NCI-H446 (cell line): ENCODE measurements around the gene EEF1AKMT3.

Source experiments
- DNase-seq, 2 experiments: peaks; one replicate each; lab custom pipeline; 2025; lab: John Stamatoyannopoulos, UW

EEF1AKMT3 gene

DNA sequence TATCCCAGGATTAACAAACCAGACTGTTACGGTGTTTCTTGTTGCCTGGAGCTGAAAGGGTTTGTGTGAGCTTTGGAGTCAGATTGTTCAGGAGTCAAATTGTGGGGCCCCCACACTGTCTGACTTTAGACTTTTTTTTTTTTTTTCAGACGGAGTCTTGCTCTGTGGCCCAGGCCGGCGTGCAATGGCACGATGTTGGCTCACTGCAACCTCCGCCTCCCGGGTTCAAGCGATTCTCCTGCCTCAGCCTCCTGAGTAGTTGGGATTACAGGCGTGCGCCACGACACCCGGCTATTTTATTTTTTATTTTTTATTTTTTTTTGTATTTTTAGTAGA lies 11.0 kb downstream of the EEF1AKMT3 start:
- DNase-seq, result no peak

DNA sequence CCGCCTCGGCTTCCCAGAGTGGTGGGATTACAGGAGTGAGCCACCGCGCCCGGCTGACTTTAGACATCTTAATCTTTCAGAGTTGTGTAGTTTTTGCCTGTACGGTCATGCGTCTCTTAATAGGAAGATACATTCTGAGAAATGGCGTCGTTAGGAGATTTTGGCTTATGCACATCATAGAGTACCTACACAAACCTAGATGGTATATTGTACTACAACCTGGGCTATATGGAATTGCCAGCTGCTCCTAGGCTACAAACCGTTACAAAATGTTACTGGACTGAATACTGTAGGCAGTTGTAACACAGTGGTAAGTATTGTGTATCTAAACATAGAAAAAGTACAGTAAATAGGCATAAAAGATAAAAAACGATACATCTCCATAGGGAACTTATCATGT lies 11.4 kb downstream of the EEF1AKMT3 start:
- no peak for DNase-seq

DNA sequence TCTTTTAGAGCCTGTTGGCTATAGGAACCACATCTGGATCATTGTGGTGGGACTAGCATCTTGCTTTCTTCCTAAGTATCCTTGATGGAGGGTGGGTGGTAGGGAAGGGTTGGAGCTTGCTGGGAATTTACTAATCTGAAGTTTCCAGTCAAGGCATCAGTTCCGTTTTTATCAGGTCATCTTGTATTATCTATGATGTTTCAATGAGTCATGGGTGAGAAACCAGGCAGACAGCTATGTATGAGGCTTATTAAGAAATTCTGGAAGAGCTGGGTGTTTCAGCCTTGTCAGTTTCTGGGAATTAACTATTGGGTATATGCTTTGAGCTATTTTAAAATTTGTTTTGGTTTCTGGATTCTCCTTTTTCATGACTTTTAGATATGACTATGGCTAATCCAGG lies 21.5 kb downstream of the EEF1AKMT3 start:
- DNase-seq, result no peak

DNA sequence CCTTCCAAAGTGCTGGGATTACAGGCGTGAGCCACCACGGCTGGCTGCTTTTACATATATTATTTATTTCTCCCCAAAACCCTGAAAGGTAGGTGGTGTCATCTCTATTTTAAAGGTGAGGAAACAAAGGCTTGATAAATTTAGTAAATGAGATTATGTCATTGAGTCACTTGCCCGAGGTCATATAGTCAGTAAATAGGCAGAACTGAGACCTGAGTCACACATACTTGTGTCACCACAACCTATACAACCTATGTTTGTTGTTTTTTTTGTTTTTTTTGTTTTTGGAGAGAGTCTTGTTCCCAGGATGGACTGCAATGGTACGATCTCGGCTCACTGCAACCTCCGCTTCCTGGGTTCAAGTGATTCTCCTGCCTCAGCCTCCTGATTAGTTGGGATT lies 22.9 kb downstream of the EEF1AKMT3 start:
- DNase-seq, result no peak

DNA sequence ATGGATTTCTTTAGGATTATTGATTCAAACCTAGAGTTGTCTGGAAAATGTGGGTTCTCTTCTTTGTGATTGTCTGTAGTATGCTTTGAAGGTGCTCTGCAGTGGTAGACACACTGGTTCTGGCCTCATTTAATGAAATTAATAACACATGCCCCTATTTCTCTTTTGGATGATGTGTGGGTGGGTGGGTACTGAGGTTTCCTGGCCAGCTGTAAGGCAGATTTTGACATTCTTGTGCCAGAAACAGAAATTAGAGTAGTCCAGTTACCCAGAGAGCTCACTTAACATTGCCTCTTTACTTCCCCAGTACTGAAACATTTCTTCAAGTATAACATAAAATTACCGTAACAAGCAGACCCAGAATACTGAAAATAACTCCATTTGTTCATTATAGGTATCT lies 24.6 kb downstream of the EEF1AKMT3 start:
- DNase-seq, result no peak

DNA sequence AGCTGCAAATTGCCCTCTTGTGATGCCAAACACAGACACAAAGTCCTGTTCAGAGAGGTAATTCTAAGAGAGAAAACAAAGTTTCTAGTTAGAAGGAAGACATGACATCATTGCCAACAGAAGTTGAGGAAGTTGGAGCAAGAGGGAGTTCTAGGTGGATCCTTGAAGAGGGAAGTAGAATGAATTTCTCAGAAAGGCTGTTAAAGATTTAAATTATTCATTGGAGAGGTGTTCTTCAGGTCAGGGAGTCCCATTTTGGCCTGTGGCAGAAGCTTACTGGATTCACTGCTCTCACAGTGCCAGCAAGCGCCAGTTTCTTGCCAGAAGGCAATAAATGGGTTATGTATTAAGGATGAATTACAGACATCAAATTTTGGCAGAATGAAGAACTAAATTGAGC lies 25.5 kb downstream of the EEF1AKMT3 start:
- DNase-seq, result no peak

DNA sequence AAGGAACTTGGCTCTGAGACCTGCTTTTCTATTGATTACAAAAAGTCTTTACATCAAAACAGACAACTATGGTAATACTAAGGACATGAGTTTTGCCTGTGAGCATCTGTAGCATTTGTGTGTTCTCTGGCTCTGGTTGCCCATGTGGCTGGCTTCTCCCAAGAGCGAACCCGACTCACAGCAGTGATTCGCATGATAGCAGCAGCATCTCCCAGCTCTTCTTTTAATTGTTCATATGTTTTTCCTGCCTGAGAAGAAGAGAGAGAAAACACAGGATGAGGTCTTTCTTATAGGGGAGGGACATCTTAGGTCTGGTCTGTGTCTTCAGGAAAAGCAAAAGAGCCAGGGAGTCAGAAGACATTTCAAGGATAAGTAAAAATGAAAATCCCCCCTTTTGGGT lies 28.6 kb downstream of the EEF1AKMT3 start:
- DNase-seq, result no peak

DNA sequence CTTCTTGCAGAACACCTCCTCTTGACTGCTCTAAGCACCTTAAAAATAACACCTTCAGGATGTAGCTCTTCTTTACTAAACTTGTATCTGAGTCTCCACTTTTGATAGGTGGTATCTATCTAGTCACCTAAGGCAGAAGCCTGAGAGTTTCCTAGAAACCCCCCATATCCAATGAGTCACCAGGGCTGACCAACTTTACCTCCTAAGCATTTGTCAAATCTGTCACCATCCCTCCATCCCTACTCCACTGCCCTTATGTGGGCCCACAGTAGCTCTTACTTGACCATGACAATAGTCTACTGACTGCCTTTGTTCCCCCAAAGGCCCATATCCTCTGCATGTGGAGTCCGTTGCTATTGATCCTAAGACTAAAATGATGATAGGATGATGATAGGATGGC lies 30.2 kb downstream of the EEF1AKMT3 start:
- no peak for DNase-seq

DNA sequence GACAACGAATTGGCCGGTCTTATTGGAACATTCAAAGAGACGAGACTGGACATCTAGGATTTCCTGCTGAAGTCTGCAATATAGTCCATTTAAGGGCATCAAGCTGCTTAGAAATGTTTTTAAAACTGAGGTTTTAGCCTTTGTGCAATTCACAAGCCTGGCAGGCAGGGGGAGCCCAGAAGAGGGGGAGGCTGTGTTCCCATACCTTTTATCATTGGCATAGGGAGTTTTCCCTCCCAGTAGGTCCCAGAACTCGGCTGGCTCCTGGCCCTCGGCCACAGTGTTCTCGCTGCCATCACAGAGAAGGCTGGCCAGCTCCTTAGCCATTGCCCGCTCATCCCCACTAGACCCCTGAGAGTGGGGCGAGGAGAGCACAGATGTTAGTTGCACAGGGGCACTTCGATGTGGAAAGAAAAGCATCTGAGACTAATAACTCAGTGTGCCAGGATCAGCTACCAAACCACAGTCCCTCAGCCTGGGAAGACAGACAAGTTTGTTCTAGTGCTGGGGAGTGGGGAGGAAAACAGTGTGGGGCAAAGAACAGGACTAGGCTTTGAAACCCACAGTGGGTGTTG lies 31.0 kb downstream of the EEF1AKMT3 start:
- peak; percentile 63 to 77 for DNase-seq

DNA sequence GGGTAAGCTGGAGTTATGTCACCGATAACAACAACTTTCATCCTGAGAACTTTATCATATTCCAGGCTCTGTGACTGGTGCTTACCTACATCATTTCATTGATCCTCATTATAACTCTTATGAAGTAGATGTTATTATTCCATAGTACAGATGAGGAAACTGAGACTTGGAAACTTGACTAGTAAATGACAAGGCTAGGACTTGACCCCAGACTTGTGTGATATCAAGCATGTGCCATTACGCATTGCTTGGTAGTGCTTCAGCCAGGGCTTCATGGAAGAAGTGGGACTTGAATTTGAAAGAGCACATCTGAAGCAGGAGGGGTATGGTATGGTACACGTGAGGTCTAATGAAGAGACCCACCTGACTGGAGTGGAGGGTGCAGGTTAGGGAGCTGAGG lies 34.3 kb downstream of the EEF1AKMT3 start:
- DNase-seq, result no peak

DNA sequence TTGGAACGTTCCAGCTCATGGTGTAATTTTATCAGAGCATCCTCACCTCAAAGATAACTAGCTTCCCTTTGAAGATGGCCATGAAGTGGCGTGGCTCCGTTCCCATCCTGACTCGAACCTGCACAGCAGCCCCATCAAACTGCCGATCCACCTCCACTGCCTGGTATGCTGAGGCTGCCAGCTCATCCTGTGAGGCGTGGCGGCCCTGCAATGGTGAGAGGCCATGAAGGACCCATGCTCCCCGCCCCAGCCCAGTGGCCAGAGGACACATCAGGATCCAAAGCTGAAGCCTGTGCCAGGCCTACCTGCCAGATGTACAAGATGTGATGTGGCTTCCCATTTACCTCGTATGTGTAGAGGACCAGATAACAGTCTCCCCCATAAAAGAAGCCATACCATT lies 34.9 kb downstream of the EEF1AKMT3 start:
- DNase-seq, result no peak

DNA sequence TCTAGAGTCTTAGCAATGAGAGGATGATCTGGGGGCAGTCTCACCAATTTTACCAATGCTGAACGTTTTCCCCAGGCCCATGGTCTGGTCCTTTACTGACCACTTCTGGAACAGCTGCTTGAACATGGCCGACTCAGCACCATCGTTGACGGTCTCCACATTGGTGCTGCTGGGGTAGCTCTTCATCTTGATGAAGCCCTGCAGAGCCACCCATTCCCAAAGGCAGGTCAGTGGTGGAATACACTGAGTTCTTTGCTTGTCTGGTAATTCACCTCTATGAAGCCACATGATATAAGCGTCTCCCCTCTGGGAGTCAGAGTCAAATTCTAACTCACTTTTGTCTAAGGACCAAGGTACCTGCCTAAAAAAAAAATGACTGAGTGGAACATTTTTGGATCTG lies 35.9 kb downstream of the EEF1AKMT3 start:
- no peak for DNase-seq

DNA sequence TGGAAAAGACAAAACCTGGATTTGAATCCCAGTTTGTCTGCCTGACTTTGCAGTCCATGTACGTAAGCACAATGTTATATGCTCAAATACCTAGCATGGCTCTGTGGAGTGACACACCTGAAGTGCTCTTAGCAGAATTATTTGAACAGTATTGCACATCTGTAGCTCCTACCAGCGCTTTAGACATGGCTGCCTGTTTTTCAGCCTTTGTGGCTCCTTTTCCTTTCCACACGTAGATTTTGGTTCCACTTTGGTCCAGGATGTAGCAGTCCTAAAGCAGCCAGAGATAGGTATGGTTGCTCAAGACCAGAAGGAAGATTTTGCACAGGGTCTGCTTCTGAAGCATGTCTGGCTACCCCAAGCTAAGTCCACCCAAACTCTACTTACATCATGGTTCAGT lies 37.0 kb downstream of the EEF1AKMT3 start:
- DNase-seq, result no peak

DNA sequence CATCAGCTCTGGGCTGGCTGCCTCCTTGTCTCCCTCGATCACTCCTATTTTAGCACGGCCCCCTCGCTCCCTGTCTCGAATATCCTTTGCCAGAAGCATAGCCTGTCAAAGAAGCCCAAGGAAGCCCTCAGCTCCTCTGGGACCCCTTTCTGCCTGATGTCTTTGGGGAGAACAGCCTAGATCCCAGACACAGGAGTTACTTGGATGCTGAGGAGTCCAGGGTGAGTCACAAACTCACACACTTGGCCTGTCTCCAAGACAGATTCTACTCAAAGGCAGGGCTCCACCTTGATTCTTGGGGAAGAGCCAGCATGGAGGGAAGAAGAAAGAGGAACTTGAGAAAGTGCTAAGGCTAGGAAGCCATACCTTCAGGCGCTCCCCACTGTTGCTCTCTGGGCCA lies 38.0 kb downstream of the EEF1AKMT3 start:
- no peak for DNase-seq

DNA sequence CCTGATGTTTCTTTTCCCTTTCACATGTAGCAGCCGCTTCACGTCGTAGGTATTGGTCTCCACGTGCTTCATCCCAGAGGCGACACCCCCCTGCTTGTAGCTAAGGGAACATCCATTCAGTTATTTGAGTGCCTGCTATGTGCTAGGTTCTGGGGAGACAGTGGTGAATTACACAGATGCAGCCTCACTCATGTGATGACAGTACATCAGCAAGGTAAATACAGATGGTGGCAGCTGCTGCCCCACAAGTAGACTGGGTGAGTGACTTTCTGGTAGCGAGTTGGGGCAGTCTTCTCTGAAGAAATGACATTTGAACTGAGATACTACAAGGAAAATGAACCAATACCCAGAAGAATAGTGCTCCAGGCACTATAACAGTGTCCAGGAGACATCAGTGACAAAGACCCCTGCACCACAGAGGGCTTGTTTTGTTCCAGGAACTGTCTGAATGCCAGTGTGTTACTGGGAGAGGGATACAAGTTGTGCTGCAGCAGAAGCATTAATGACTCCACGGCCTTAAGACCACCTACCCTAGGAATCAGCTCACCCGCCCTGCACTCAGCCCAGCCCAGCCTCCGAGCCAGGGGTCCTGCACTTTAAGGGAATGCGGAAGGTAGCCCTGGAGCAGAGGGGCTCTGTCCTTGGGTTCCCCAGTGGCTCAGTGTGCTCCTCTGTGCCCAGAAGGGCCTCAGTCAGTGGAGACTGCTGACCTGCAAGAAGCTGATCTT lies 38.8 kb downstream of the EEF1AKMT3 start:
- DNase-seq, result no peak

DNA sequence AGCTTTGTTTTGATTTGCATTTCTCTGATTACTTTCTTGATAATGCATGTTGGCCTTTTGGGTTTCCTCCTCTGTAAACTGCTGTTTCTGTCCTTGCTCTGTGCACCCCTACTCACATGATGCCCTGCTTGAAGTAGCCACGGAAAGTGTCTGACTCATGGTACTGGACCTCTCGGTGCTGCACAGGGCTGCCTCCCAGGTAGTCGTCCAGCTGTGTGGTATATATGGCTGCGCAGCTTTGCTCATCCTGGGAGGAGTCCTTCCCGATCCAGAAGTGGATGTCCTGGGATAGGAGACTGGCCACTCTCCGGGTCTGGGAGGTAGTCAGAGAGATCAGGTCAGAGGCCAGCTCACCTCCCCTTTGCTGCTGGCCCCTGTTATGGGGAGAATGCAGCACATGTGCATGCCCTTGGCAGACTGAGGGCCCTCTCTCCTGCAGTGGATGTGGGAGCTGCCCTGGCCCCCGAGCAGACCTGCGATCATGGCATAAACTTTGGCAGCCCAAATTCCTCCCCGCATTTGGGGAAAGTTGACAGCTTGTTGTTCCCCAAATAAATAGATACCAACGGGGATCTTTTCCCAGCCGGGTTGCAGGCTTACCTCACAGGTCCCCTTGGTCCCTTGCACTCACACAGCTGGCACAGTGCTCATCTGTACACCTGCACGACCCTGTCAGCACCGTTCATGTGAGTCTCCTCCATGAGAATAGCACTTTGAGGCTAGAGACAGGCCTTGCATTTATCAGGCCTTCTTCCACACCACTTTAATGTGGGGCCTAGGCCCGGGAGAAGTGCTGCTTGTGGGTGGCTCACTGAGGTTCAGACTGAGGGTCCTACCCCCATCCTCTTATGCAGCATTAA lies 40.9 kb downstream of the EEF1AKMT3 start:
- DNase-seq, result no peak

DNA sequence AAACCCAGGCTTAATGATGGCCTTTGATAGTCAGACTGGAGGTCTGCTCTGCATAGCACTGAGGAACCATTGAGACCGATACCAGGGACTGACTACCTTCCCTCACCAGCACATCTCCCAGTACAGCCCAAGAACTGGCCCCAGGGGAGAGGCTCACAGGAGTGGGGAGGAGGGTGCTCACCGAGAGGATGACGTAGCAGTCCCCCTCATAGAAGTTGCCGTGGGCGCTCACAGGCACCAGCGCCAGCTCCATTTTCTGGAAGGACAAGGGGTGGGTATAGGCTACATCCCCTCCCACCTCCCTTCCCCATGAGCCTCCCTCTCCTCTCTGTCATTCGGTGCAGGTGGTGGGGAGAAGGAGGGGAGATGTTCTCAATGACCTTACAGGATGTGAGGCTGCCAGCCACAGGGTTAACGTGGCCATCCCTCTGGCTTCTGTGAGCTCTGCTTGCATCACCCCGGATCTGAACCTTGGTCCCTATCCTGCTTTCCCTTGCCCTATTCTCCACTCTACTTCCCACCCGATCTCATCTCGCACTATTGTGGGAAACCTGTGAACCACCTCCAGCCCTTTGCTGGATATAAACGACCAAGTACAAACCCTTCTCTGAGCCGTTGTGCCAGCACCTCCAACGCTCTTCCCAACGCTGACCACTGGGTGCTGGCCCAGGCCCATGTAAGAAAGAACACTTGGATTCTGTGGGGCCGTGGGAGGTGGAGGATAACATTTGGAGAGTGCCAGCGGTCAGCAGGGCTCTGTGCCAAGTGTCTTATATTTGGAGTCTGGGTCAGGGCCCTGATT lies 41.8 kb downstream of the EEF1AKMT3 start:
- DNase-seq, result no peak

DNA sequence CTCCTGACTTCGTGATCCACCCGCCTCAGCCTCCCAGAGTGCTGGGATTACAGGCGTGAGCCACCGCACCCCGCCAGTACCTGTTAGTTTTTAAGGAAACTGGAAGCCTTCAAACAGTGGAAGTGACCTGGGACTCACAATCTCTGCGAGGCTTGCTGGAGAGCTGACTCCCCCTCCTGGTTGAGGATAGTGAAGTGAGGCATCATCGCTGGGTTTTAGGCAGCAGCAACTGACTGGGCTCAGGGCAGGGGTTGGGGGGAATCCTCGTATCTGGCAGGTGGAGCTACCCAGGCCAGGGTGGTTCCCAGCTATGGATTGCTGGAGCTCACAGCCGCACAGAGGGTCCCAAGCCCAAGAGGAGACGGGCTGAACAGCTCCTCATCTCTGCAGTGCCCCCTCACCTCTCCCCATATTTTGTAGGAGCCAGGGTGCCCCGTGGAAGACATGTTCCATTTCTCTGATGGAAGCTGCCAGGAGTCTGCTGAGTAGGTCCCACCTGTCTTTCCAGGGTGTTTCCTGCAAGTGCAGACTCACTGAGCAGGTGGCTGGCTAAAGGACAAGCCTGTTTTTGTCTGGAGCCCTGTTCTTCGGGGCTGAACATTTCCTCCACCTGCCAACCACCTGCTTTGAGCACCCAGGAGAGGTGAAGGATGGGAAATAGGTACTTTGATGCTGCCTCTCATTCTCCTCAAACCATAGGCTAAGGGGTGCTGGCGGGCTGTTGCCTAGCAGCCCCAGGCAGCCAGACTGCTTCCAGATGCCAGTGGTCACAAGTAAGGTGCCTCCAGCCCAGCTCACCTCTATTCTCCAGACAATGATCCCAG lies 43.0 kb downstream of the EEF1AKMT3 start:
- DNase-seq, result peak in 1 of 2 experiments; percentile 16

DNA sequence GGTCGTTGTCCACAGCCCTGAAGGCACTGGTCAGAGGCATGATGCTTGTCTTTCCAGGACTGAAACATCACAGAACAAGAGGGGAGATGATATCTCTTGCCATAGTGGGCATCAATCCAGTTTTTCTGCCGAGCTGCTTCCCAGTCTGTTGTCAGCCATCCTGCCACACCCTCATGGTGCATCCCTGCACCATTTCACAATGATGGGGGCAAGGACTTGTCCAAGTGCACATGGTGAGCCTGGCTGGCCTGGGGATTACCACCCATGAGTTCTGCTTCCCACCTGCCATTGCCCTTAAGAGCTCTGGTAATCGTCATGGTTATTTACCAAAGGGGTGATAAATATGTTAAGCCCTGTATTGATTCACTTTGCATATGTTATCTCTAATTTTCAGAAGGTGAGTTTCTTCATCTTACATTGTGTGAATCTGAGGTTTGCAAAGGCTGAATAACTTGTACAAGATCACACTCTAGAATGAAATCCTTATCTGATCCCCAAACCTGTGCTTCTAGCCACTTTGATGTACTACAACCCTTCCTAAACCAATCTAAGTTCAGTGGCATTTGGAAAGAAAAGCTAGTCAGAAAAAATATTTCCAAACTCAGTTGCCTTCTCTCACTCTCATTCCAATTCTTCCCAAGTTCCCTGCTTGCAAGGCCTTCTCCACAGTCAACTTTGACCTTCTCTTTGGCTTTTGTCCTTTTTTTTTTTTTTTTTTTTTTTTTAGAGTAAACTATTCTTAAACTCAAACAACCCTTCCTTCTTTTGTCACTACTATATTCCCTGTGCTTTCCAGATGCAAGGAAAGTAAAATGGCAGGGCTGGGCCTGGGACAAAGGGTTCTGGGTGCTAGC lies 43.8 kb downstream of the EEF1AKMT3 start:
- DNase-seq, result no peak

DNA sequence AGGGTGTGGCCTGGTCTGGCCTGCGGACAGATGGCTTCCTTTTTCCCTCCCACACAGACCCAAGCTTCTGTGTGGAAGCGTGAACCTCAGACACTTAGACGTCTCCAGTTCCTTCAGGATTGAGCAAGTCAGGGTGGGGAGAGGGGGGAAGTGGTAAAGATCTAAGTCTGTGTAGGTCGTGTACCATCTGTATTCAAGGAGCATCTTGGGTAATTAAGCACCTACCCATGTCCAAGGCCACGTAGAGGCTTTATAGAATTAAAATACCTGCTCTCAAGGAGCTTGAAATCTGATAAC lies 44.4 kb downstream of the EEF1AKMT3 start:
- DNase-seq, result no peak
